Activated CD4-positive, alpha-beta T cell treated with anti-CD3 and anti-CD28 coated beads for 24 hours (primary cell): ENCODE measurements around the gene SSTR1.

Experiments used
- DNase-seq, 2 donors: peaks; one replicate each; pipeline ENCODE4 v3.0.0-alpha.2; 2020; ENCODE audit warnings: low read depth in 2 of 2

The SSTR1 gene

DNA sequence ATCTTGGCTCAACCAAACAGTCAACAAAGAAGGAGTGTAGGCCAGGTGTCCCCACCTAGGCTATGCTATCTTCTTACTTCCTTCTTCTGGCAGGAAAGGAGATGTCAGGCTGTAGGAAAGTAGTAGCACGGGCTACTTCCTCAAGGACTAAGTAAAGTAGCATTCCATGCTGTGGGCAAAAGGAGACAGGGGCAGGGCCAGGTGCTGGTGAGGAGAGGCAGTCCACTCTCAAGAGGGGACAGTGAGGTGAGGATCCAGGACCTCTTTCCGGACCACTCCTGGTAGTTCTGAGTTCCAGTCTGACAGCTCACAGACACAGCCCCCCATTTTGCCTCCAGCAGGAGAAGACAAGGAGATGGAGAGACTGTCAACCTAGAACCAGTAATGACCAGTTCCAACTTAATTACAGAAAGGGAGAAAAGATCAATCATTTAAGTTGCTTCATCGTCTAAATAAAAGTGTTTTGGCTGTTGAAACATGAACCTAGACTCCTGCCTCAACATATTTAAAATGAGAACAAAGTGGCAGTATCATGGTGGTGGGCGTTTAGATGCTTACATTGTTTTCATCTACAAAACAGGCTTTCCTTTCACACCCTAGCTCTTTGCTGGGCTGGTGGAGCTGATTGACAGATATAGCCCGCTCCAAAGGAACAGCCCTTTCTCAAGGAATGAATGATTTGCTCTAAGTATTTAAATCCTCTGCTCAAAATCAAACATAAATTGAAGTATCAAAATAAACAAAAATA lies 5.1 kb upstream of the SSTR1 start:
- no peak for DNase-seq

DNA sequence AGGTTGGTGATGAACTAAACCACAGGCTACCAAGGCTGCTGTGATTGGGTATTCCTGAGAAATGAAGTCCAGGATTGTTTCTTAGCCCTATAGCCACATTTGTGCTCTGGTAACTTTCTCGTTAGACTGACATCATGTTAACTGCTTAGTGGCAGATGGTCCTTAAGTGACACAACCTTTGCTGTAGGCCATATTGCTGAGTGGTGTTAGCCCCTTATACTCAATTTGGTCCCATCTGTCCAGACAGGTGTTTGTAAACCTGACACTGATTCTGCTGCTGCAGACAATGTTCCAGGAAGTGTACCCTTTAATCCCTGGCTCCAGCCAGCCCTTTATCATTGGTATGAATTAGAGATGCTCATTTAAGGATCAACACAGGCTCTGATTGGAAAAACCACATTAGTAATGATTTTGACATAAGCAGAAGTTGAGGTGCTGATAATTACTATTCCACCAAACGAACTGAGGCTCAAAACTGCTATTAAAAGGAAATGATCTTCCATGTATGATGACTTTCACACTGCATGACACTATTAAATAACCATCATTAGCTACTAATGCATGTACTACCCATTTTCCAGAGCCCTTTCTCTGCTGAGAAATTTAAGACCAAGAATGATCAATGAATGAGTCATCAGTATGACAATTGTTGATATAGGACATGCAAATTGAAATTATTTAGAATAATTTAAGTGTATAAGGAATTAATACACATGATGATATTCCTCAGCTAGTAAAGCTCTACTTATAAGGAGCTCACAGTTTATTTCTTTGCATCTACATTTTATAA lies 3.6 kb upstream of the SSTR1 start:
- DNase-seq = no peak

DNA sequence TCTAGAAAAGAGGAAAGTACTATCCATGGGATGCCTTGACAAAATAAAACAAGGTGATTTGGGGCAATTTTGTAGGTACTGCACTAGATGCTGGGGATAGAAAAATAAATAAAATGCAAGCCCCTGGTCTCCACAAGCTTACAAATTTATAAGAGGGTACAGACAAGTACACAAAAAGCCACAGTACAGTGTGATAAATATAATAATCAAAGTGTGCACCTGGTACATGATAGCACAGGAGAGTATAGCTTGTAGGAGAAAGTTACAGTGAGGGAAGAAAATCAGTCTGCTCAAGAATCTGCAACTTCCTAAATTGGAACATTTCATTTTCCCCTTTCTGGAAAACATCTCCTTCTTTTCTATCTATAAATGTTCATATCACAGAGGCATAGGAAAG lies 3.0 kb upstream of the SSTR1 start:
- no peak for DNase-seq

DNA sequence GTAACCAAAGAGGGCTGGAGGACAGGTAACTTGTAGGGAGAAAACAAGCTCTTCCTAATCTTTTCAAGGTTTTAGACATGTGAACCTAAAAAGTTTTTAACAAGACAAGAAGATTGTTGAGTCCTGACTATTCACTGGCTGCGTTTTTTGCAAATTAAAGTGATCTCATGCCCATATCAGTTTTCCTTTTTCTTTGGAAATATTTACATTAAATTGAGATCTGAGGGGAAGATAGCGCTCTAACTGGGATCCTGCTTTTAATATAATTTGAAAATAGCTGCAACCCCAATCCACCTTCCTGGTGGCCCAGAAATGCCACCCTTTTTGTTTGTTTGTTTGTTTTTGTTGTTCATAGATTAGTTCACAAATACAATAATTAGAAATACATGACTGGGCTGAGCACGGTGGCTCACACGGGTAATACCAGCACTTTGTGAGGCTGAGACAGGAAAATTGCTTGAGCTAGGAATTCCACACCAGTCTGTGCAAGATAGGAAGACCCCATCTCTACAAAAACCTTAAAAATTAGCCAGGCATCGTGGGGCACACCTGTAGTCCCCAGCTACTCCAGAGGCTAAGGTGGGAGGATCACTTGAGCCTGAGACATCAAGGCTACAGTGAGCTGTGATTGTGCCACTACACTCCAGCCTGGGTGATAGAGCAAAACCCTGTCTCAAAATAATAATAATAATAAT lies 2.4 kb upstream of the SSTR1 start:
- DNase-seq = no peak

DNA sequence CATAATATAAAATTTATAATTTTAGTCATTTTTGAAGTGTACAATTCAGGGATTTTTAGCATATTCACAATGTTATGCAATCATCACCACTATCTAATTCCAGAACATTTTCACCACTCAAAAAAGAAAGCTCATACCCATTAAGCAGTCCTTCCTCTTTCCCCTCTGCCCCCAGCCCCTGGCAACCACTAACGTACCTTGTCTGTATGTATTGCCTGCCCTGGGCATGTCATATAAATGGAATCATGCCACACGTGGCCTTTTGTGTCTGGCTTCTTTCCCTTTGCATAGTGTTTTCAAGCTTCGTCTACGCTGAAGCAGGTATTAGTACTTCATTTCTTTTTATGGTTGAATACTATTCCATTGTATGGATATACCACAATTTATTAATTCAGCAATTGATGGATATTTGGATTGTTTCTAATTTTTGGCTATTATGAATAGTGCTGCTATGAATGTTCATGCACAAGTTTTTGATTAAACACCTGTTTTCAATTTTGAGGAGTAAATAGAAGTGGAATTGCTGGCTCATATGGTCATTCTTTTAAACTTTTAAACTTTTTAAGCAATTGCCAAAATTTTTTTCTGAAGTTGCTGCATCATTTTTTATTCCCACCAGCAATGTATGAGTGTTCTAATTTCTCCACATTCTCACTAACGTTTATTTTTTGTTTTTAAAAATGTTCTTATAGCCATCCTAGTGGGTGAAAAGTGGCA lies 1.6 kb upstream of the SSTR1 start:
- DNase-seq = no peak

DNA sequence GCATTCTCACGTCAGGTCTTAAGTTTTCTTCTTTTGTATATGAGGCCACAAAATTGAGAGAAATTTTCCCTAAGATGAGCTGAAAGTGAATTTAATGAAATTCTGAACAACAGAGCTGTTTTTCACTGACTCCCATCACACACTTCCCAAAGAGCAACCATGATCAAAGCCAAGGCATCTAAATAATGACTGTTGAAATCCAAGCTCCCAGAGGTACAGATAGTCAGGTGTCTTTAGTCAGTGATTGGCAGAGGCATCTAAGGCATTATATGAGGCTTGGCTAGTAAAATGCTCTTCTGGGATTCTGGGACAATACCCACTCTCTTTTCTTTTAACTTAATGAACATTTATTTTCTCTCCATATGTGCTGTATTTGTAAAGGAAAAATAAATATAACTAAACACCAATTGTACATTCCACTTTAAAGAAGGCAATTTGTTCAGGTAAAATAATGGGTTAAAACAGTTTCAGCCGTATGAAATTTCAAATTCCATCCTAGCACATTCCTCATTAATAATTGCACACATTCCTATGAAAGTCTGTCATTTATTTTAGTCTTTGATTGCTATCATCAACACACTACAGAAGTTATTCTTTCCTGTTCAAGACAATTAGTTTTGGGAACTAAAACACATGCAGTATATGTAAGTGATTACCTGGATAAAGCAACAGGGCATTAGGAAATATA lies 871 bp upstream of the SSTR1 start:
- DNase-seq = no peak

DNA sequence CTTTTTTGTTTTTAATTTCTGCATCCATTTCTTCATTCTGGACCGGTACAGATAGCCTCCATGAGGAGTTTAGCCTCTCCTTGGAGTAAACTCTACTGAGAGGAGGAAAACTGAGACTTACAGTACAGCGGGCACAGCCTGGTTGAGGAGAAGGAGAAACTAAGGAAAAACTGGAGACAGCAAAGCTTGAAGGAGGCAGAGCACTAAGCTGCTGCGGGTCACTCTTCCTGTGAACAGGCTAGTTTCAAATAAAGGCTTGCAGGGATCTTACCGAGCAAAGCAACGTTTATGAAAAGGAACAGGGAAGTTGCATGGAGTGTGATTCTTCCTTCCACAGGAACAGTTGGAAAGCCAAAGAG lies 348 bp upstream of the SSTR1 start:
- no peak for DNase-seq

DNA sequence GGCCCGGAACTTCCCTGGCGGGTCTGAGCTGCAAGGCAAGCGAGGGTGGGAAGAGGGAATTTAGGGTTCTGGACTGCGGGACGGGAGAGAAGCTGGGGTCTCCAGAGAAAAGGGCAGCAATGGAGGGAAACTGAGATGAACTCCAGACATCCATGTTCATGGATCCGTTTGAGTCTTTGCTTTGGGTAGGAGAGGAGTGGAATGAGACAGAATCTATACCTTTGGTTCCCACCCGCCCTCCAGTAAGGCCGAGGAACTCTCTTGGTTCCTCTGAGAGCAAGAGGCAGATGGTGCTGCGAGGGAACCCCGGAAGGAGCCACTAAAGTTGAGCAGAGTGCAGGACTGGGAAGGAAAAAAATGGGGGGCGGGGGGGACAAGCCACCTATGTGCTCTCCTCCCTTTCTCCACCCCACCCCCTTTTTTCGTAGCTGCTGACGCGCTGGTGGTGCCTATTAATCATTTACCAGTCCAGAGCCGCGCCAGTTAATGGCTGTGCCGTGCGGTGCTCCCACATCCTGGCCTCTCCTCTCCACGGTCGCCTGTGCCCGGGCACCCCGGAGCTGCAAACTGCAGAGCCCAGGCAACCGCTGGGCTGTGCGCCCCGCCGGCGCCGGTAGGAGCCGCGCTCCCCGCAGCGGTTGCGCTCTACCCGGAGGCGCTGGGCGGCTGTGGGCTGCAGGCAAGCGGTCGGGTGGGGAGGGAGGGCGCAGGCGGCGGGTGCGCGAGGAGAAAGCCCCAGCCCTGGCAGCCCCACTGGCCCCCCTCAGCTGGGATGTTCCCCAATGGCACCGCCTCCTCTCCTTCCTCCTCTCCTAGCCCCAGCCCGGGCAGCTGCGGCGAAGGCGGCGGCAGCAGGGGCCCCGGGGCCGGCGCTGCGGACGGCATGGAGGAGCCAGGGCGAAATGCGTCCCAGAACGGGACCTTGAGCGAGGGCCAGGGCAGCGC lies 1.2 kb downstream of the SSTR1 start:
- DNase-seq = no peak

DNA sequence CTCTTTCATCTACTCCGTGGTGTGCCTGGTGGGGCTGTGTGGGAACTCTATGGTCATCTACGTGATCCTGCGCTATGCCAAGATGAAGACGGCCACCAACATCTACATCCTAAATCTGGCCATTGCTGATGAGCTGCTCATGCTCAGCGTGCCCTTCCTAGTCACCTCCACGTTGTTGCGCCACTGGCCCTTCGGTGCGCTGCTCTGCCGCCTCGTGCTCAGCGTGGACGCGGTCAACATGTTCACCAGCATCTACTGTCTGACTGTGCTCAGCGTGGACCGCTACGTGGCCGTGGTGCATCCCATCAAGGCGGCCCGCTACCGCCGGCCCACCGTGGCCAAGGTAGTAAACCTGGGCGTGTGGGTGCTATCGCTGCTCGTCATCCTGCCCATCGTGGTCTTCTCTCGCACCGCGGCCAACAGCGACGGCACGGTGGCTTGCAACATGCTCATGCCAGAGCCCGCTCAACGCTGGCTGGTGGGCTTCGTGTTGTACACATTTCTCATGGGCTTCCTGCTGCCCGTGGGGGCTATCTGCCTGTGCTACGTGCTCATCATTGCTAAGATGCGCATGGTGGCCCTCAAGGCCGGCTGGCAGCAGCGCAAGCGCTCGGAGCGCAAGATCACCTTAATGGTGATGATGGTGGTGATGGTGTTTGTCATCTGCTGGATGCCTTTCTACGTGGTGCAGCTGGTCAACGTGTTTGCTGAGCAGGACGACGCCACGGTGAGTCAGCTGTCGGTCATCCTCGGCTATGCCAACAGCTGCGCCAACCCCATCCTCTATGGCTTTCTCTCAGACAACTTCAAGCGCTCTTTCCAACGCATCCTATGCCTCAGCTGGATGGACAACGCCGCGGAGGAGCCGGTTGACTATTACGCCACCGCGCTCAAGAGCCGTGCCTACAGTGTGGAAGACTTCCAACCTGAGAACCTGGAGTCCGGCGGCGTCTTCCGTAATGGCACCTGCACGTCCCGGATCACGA lies 2.2 kb downstream of the SSTR1 start:
- no peak for DNase-seq

DNA sequence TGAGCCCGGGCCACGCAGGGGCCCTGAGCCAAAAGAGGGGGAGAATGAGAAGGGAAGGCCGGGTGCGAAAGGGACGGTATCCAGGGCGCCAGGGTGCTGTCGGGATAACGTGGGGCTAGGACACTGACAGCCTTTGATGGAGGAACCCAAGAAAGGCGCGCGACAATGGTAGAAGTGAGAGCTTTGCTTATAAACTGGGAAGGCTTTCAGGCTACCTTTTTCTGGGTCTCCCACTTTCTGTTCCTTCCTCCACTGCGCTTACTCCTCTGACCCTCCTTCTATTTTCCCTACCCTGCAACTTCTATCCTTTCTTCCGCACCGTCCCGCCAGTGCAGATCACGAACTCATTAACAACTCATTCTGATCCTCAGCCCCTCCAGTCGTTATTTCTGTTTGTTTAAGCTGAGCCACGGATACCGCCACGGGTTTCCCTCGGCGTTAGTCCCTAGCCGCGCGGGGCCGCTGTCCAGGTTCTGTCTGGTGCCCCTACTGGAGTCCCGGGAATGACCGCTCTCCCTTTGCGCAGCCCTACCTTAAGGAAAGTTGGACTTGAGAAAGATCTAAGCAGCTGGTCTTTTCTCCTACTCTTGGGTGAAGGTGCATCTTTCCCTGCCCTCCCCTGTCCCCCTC lies 3.0 kb downstream of the SSTR1 start:
- DNase-seq = no peak

DNA sequence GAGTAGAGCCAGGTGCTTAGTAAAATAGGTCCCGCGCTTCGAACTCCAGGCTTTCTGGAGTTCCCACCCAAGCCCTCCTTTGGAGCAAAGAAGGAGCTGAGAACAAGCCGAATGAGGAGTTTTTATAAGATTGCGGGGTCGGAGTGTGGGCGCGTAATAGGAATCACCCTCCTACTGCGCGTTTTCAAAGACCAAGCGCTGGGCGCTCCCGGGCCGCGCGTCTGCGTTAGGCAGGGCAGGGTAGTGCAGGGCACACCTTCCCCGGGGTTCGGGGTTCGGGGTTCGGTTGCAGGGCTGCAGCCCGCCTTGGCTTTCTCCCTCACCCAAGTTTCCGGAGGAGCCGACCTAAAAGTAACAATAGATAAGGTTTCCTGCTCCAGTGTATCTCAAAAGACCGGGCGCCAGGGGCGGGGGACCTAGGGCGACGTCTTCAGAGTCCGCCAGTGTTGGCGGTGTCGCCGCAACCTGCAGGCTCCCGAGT lies 3.6 kb downstream of the SSTR1 start:
- DNase-seq = no peak

DNA sequence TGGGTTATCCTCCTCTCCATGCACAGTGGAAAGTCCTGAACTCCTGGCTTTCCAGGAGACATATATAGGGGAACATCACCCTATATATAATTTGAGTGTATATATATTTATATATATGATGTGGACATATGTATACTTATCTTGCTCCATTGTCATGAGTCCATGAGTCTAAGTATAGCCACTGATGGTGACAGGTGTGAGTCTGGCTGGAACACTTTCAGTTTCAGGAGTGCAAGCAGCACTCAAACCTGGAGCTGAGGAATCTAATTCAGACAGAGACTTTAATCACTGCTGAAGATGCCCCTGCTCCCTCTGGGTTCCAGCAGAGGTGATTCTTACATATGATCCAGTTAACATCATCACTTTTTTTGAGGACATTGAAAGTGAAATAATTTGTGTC lies 4.4 kb downstream of the SSTR1 start:
- DNase-seq = no peak

DNA sequence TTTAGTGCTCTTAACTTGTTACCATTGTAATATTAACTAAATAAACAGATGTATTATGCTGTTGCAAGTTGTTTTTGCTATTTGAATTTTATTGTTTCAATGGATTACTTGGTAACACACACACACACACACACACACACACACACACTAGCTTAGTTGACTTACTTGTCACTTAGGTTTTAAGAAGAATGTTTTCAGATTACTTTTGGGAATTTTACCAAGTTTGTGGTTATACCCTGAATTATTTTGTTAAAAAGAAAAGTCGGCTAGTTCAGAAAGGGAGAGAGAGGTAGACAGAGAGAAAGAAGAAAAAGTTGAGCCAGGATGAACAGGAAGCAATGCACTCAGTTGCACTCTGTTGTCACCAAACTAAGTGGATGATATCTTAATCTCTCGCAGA lies 5.3 kb downstream of the SSTR1 start:
- no peak for DNase-seq

DNA sequence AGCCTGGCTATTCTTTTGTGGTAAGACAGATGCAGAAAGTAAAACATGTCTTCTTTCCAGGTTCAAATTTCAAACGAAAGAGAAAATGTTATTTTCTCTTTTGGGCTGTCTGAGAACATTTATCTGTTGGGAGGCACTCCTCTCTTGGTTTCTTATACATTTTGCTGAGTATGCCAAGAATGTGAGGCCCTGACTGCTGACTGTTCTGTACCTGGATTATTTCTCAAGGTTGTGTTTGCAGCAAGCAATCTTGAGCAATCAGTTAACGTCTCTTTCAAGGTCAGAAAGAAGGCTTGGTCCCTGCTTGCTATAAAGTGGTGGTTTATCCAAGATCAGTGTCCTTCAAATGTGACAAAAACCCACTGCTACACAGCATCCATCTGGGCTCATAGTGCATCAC lies 9.8 kb downstream of the SSTR1 start:
- DNase-seq = no peak

DNA sequence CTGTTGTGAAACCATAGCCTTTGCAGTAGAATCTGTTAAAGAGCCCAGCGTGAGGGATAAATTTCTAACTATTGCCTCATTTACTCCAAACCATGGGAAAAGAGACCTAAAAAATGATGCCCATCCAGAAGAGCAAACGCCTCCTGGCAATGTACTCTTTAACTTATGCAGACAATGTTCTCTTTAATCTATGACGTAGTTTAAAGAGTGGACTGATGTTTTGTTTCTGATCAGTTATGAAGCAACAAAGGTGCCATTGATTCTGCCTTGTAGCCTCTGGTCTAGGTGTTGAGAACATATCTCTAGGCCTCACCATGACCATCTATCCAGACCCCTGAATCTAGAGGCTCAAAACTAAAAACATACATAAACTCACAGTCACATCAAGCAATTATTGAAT lies 13.4 kb downstream of the SSTR1 start:
- no peak for DNase-seq

DNA sequence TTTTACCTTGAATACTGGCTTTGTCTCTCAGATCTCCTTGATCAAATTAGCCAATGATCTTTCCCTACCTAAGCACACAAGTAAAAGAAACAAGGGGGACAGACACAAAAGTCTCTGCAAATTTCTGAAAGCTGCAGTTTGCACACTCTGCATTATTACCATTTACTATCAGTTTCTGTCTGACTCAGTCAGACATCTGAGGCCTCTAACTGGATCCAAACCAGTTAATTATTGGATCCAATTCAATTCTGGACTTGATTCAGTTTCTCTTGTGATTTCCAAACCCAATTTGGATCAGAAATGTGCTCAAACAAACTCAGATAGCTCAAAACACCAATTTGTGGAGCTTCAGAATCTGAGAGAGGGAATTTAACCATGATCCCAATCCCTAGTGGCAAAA lies 16.6 kb downstream of the SSTR1 start:
- no peak for DNase-seq

DNA sequence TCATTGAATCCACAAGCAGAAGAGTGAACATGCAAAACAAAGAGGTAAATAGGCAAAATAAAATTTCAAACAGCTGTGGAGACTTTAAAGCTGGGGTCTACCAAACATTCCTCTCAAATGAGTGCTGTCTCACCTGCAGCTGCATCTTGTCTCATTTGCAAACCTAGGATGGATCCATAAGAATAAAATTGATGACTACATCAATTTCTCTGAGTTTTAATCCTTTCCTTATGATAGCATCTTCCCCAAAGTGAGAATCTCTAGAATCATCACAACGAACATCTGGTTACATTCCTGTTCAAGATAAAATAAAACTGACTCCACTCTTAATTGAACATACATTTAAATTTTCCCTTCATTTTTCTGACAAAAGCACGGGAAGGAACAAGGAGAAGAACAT lies 18.2 kb downstream of the SSTR1 start:
- no peak for DNase-seq

DNA sequence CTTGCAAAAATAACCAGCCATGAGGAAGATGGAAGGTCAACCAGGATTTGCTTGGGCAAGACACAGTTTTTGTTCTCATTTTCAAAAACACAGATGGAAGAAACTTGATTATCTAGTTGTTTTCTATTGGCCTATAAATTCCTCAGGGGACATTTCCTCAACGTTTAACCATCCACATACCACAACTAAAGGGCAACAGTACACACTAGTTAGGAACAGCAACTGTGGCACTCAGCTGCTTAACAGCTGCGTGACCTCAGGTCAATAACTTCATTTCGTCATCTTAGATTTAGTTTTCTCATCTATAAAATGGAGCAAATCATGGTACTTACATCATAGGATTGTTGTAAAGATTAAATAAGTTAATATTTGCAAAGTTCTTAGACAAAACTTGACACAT lies 18.7 kb downstream of the SSTR1 start:
- no peak for DNase-seq

DNA sequence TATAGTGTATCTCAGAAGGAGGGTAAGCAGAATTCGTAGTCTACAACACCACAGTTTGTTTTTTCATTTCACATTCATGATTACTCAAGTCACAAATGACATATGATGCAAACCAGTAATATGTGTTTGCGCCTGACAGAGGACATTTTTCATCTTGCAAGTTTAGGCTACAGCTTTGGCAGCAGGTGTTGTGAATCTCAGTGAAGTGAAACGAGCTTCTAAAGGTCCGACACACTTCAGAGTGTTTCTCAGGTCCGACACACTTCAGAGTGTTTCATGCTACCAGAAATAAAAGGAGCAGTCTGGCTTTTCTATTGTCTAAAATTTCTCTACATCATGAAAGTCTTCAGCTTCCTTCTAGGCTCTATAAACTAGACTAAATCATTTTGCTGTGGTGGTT lies 25.5 kb downstream of the SSTR1 start:
- DNase-seq = no peak
